Left hindlimb (tissue), 1 donor: ENCODE measurements around the gene KIF23.

Source experiments
- DNase-seq: peaks from one replicate; pipeline ENCODE4 v3.0.0-alpha.2; 2018

Gene KIF23

DNA sequence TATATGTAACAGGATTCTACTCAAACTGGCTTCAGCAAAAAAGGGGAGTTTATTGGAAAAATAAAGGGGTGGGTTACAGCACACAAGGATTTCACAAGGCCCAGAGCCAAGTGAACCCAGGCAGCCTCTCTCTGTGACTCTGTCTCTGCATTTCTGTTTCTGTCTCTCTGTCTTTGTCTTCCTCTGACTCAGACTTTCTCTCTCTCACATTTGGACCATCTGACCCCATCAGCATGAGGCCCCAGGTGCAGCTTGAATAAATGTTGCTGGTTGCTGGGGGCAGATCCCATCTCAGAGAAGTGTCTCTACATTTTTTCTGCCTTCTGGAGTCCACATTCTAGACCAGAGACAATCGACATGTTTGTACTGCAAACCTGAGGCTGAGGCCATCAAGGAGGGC, 83.5 kb downstream of the KIF23 start:
- DNase-seq = no peak
